Cortex of kidney (tissue), 1 donor: ENCODE measurements around the gene NRAS.

Source experiments
- DNase-seq: peaks from one replicate; lab custom pipeline; 2025; lab: John Stamatoyannopoulos, UW

NRAS gene

GRCh38 chr1:114728553-114728952 is 12.0 kb upstream of the NRAS start:
- DNase-seq: no peak

DNA sequence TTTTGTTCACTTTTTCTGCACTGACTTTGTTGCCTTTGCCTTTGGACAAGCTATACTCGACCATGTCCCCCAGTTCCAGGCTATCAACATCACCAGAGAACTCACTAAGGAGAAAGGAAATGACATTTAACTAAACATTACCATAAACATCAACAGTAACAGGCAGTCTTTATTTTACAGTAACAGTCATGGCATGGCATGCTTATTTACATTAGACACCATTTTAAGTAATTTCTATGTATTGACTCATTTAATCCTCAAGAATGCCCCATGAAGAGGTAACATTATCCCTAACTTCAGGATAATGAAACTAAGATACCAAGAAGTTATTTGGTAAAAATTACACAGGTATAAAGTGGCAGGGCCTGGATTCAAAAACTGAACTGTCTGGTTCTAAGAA is 8.7 kb upstream of the NRAS start:
- DNase-seq: no peak

DNA sequence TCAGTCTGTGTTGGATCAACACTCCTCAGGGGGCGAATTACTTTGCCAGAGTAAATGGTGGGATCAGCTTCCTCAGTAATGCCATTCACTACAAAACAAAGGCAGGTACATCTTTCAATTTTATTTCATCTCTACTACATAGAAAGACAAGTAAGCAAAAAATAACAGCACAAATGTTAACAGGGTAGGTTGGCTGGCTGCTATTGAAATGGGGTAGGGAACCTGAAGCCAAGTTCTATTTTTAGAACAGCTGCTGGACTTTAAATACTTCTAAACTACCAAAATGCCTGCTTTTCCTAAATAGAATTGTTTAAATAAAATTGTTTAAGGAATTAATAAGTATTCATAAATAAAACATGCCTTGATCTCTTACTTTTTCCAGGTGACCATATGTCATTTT is 7.3 kb upstream of the NRAS start:
- DNase-seq: no peak

DNA sequence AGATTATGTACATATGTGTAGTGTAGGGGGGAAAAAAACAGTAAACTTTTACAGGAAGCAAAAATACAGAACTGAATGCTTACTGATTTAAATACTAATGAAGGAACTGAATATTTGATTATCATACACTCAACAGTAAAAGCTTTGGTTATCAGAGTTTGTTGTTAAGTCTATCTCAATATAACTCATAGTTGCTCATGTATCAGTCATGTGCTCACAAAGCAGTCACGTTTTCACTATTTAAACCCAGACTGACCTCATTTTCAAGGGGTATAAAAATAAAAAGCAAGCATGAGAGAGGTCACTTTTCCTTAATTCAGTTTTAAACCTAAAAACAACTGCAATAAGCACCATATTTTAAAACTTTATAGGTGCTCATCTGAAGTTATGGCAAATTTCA is 6.9 kb upstream of the NRAS start:
- no peak for DNase-seq

- no peak for DNase-seq
Observed at GRCh38 chr1:114720492-114720891, 3.9 kb upstream of the NRAS start.

- DNase-seq: no peak
Observed at GRCh38 chr1:114719424-114719787, 2.8 kb upstream of the NRAS start.

DNA sequence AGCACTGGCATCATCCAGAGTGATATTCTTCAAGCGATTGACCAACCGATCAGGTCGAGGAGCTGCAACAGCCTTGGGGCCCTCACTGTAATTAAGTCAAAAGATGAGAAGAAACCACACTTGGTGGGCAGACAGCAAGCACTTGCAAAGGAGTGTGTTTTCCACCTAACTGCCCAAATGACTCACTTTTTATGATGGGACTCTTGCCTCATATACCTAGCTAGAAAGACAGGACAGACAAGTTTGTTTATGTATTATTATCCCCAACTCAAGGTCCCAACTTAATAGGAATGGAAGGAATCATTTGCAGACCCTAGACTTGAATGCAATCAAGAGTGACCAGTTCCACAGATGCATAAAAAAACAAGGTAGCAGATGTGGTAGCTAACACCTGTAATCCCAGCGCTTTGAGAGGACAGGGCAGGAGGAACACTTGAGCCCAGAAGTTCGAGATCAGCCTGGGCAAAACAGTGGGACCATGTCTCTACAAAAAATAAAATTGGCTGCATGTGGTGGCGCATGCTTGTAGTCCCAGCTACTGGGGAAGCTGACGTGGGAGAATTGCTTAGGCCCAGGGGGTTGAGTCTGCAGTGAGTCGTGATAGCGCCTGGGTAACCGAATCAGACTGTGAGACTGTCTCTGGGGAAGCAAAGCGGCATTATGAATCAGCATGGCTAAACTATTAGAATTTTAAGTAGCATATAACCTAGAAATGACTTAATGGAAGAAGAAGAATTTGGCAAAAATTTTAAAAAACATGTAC is 2.3 kb upstream of the NRAS start:
- no peak for DNase-seq

DNA sequence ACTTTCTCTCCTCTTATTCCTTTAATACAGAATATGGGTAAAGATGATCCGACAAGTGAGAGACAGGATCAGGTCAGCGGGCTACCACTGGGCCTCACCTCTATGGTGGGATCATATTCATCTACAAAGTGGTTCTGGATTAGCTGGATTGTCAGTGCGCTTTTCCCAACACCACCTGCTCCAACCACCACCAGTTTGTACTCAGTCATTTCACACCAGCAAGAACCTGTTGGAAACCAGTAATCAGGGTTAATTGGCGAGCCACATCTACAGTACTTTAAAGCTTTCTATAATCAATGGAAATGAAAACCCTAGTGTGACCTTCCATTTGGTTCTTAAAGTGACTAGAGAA is 643 bp downstream of the NRAS start:
- no peak for DNase-seq

DNA sequence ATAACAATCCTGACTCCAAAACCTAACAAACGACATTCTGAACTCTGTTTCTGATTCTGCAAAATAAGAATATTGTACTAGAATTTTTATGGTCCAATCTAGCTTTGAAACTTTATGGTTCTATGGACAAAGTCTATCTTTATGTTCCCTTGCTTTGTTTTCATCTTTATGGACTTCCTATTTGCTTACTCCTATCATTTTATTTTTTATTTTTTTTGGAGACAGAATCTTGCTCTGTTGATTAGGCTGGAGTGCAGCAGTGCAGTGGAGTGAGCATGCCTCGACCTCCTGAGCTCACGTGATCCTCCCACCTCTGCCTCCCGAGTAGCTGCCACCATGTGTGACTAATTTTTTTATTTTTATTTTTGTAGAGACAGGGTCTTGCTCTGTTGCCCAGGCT is 3.6 kb downstream of the NRAS start:
- no peak for DNase-seq

GRCh38 chr1:114710360-114710759 is 6.2 kb downstream of the NRAS start:
- DNase-seq: no peak

GRCh38 chr1:114707604-114708003 is 9.0 kb downstream of the NRAS start:
- no peak for DNase-seq

DNA sequence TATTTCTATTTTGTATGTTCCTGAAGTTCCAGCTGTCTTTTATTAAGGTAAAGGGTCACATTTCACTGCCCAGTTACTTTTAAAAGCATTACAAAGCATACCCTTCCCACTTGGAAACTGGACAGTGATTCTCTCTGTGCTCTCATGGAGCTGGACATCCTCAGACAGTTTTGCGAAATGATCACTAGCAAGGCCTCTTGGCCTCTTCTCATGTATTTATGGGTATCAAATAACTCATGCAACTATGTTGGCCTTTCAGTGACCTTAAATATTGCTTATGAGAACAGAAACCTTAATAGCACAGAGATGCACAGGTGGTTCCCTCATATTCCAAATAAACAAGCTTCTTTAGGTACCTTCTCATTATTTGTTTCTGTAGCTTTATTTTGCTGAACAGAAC is 13.3 kb downstream of the NRAS start:
- no peak for DNase-seq

DNA sequence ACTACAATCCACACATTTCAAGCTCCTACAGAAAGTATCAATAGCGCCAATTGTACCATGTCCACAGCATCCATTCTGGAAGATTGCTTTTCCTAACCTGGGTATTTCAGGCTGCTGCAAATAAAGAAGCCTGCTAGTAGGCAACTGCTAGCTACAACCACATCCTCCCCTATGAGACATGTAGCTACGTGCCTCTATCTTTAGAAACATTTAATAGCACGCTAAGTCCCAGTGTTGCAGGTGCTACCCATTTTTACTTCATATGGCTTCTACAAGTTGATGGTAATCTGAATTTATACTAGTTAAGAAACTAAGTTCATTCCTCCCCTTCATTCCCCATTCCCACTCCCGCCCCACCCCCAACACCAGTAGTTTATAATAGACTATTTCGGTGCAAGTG is 13.8 kb downstream of the NRAS start:
- DNase-seq: no peak

- no peak for DNase-seq
Observed at GRCh38 chr1:114701931-114702330, 14.6 kb downstream of the NRAS start.

- DNase-seq: no peak
Observed at GRCh38 chr1:114700036-114700600, 16.5 kb downstream of the NRAS start.

GRCh38 chr1:114696810-114697209 is 19.8 kb downstream of the NRAS start:
- no peak for DNase-seq

DNA sequence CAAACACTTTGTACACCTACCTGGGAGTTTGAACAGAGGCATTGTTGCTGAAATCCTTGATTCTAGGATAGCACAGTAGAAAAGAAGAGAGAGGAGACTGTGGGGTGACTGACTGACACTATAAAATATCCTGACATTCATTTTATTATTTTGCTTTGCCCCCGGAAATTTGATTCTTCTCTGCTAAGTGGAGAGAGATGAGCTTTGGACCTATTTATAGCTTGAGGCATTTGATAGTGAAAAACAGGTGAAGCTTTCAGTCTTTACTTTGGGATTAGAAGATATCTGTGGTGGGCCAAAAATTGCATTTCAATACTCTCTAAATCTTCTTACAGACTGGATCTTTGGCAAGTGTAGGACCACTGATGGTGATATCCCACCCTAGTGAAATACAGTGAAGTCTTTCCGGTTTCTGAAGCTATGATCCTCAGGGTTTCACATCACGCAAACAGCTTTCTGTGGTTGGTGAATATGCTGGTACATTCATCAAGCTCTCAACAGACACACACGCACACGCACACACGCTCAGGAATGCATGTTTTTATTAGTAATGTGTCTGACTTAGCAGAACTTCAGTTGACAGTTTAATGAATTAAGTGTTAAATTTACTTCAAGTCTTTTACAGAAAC is 21.0 kb downstream of the NRAS start, which contains the start of gene AMPD1:
AMPD1 (minus strand) TSS at position 117 of the 629 bp plus-strand sequence; CDS start at position 42, 75 bp downstream.
- DNase-seq: no peak

DNA sequence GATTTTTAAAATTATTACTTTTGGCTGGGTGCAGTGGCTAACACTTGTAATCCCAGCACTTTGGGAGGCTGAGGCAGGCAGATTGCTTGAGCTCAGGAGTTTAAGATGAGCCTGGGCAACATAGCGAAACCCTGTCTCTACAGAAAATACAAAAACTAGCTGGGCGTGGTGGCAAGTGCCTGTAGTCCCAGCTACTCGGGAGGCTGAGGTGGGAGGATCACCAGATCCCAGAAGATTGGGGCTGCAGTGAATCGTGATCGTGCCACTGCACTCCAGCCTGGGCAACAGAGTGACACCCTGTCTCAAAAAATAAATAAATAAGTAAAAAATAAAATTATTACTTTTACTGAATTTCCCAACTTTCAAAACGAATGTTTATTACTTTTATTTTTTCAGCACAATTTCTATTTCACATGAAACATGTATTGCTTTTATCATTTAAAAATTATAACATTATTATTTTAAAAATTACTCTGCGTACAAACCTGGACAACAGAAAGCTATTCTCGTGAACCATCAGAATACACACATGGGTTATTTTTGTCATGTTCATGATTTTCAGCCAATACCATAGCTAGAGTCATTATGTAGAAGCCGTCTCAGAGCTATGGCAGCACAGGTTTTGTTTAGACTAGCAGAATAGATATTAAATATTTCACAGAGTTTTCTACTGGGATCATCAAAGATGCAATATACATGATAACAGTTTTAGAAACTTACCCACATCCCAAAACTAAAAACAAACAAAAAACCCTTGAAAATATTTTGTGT is 21.8 kb downstream of the NRAS start:
- no peak for DNase-seq

GRCh38 chr1:114692947-114693346 is 23.6 kb downstream of the NRAS start:
- DNase-seq: no peak

GRCh38 chr1:114691061-114691460 is 25.5 kb downstream of the NRAS start:
- DNase-seq: no peak

- no peak for DNase-seq
Observed at GRCh38 chr1:114690148-114690547, 26.4 kb downstream of the NRAS start.

DNA sequence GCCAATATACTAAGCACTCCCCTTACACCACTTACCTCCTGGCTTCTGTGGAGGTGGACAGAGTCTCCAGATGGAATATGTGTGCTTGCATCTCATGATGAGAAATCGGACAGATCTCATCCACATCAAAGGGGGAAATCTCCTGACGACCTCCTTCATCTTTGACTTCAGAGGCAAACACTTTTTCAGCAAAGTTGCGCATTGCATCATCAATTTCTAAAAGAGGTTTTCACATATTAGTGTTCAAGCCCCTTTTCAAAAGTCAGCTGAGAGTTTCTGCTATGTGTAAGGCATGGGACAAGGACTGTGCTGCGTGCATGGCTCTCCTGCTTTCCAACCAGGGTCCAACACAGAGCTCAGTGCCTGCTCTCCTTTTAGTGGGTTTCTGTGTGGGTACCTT is 28.0 kb downstream of the NRAS start:
- no peak for DNase-seq

- DNase-seq: no peak
Observed at GRCh38 chr1:114685851-114686250, 30.7 kb downstream of the NRAS start.
